ENCODE results near the gene MT1A. TPM values are rescaled to one million over a fixed set of nuclear protein-coding genes. Genes with fewer than 3 reads are reported as not detected.
A peak's percentile ranks its signal among the peaks of the same experiment; 100 is the strongest.

MT1A gene
- total RNA-seq, 4 donors from 2014 or later, result 18.8 to 365 (median 93.3) TPM; not detected in 1

DNA sequence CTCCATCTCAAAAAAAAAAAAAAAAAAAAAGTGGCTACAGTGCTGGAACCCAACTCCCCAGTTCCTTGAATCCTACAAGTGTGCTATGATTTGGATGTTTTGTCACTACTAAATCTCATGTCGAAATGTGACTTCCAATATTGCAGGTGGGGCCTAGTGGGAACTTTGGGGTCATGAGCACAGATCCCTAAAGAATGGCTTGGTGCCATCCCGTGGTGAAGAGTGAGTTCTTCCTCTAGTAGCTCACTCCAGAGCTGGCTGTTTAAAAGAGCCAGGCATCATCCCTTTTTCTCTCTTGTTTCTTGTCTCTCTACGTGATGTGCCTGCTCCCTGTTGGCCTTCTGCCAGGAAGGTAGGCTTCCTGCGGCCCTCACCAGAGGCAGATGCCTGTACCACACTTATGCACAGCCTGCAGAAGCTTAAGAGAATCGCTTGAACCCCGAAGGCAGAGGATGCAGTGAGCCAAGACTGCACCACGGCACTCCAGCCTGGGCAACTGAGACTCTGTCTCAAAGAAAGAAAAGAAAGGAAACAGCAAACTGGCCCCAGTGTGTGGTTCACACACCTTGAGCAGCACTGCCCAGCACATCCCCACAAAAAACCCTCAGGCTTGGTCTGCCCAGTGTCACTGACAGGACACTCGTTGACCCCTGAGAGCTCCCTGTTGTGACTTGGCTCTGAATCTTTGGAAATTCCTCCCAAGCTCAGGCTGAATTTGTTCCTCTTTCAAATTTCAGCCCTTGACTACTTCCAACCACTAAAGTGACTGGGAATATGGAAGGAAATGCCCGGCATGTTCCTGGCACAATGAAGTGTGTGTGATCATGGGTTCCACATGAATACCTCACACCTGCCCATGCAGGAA, 9.7 kb upstream of the MT1A start:
- peak overlapping the region in 3 of 4 donors; percentile 35 to 93 (median 82) for H3K27ac ChIP-seq
- peaks cover 0 to 5% of the 10 kb centered on the region in 2 donors for H3K27me3 ChIP-seq
- no peak for DNase-seq (ENCODE audit: low spot score in 2 of 2)
- H3K4me1 ChIP-seq, result peaks cover 0 to 56% (median 15%) of the 10 kb centered on the region in 4 donors
- TF ChIP-seq EP300 (IDR thresholded peaks at IDR 0.05) (no peak), POLR2A (IDR thresholded peaks at IDR 0.05) (no peak), CTCF (IDR thresholded peaks at IDR 0.05) (no peak)
- no peaks in the 10 kb centered on the region for H3K9me3 ChIP-seq
- H3K36me3 ChIP-seq, result no peaks in the 10 kb centered on the region
- WGBS, 2 donors, result 72 to 73% methylated on average over 9 of the region's 9 CpGs
- no peak overlapping the region for H3K4me3 ChIP-seq

DNA sequence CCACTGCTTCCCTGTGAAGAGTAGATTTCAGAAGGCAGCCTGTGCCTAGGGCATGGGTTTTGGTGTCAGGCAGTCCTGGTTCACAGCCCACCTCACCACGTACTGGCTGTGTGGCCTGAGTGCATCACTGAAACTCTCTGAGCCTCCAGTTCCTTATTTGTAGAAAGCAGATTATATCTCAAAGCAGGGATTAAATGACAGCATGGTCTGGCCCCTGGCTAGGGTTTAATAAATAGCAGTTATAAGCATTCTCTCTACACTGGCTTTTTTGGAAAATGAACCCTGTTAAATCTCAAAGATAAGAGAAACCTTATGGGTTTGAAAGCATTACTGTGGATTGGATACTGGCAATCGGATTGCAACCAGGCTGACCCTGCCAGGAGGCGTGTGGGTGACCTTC, 8.9 kb upstream of the MT1A start:
- H3K27me3 ChIP-seq, result peaks cover 0 to 7% of the 10 kb centered on the region in 2 donors
- WGBS, 2 donors, result 79 to 88% methylated on average over 3 of the region's 3 CpGs
- no peaks in the 10 kb centered on the region for H3K9me3 ChIP-seq
- peak overlapping the region in 1 of 4 donors; percentile 93 for H3K27ac ChIP-seq
- peaks cover 0 to 62% (median 15%) of the 10 kb centered on the region in 4 donors for H3K4me1 ChIP-seq
- H3K4me3 ChIP-seq, result no peak overlapping the region
- DNase-seq (ENCODE audit: low spot score in 2 of 2), result no peak
- TF ChIP-seq EP300 (IDR thresholded peaks at IDR 0.05) (no peak), POLR2A (IDR thresholded peaks at IDR 0.05) (no peak), CTCF (IDR thresholded peaks at IDR 0.05) (no peak)
- H3K36me3 ChIP-seq, result no peaks in the 10 kb centered on the region

- peaks cover 0 to 13% of the 10 kb centered on the region in 2 donors for H3K27me3 ChIP-seq
- TF ChIP-seq POLR2A (IDR thresholded peaks at IDR 0.05), result no peak
- TF ChIP-seq CTCF (IDR thresholded peaks at IDR 0.05), result no peak
- TF ChIP-seq EP300 (IDR thresholded peaks at IDR 0.05), result no peak
- no peak for DNase-seq (ENCODE audit: low spot score in 2 of 2)
- peak overlapping the region in 2 of 4 donors; percentile 41 to 94 for H3K27ac ChIP-seq
- no peaks in the 10 kb centered on the region for H3K36me3 ChIP-seq
- no peaks in the 10 kb centered on the region for H3K9me3 ChIP-seq
- 80 to 81% methylated on average over 3 of the region's 3 CpGs for WGBS, 2 donors
- H3K4me3 ChIP-seq, result no peak overlapping the region
- peaks cover 0 to 62% (median 18%) of the 10 kb centered on the region in 4 donors for H3K4me1 ChIP-seq
Measured at GRCh38 chr16:56630134-56630533, 8.3 kb upstream of the MT1A start.

GRCh38 chr16:56631197-56631596, 7.3 kb upstream of the MT1A start:
- DNase-seq (ENCODE audit: low spot score in 2 of 2), result no peak
- Histone ChIP-seq H3K27ac (peak overlapping the region; percentile 47 to 94 (median 84)), H3K36me3 (no peaks in the 10 kb centered on the region), H3K27me3 (peaks cover 0 to 21% of the 10 kb centered on the region in 2 donors), H3K4me3 (no peak overlapping the region), H3K4me1 (peaks cover 0 to 62% (median 14%) of the 10 kb centered on the region in 4 donors), H3K9me3 (no peaks in the 10 kb centered on the region)
- TF ChIP-seq CTCF (IDR thresholded peaks at IDR 0.05) (no peak), POLR2A (IDR thresholded peaks at IDR 0.05) (no peak), EP300 (IDR thresholded peaks at IDR 0.05) (no peak)
- WGBS, 2 donors, result 88 to 92% methylated on average over 10 of the region's 10 CpGs

GRCh38 chr16:56631832-56632155, 6.7 kb upstream of the MT1A start:
- Histone ChIP-seq H3K9me3 (no peaks in the 10 kb centered on the region), H3K4me3 (peak overlapping the region; percentile 38 to 60 (median 50)), H3K27ac (peak overlapping the region; percentile 47 to 94 (median 84)), H3K27me3 (peaks cover 0 to 21% of the 10 kb centered on the region in 2 donors), H3K4me1 (peaks cover 0 to 63% (median 13%) of the 10 kb centered on the region in 4 donors), H3K36me3 (no peaks in the 10 kb centered on the region)
- WGBS, 2 donors, result 25 to 29% methylated on average over 13 to 14 of the region's 14 CpGs
- TF ChIP-seq CTCF (IDR thresholded peaks at IDR 0.05) (no peak), EP300 (IDR thresholded peaks at IDR 0.05) (no peak), POLR2A (IDR thresholded peaks at IDR 0.05) (no peak)
- DNase-seq (ENCODE audit: low spot score in 2 of 2), result no peak

All from tibial nerve (tissue), 4 donors.